Nucleus accumbens (tissue), 56 donors: ENCODE data around the gene LRRC75B.
A peak's percentile ranks its signal among the peaks of the same experiment; 100 is the strongest.

Source experiments
- DNase-seq, 56 donors: peaks; one replicate each; lab custom pipeline; 2025; lab: John Stamatoyannopoulos, UW

Gene LRRC75B

GRCh38 chr22:24587948-24588347 lies 4.9 kb downstream of the LRRC75B start:
- DNase-seq: no peak

GRCh38 chr22:24587251-24587650 lies 5.6 kb downstream of the LRRC75B start:
- DNase-seq: no peak

- no peak for DNase-seq
Measured at GRCh38 chr22:24585927-24586546, 6.8 kb downstream of the LRRC75B start.

GRCh38 chr22:24585461-24585860 lies 7.4 kb downstream of the LRRC75B start:
- no peak for DNase-seq

- no peak for DNase-seq
Measured at GRCh38 chr22:24584871-24585411, 7.9 kb downstream of the LRRC75B start.

- no peak for DNase-seq
Measured at GRCh38 chr22:24584166-24584790, 8.6 kb downstream of the LRRC75B start.

GRCh38 chr22:24583221-24584165 lies 9.4 kb downstream of the LRRC75B start:
- DNase-seq: peak in 2 of 56 donors; percentile 28

- DNase-seq: no peak
Measured at GRCh38 chr22:24582056-24582814, 10.6 kb downstream of the LRRC75B start.

- no peak for DNase-seq
Measured at GRCh38 chr22:24580276-24580675, 12.6 kb downstream of the LRRC75B start.

- no peak for DNase-seq
Measured at GRCh38 chr22:24579258-24579601, 13.6 kb downstream of the LRRC75B start.

- DNase-seq: no peak
Measured at GRCh38 chr22:24578355-24579257, 14.3 kb downstream of the LRRC75B start.

GRCh38 chr22:24576778-24577177 lies 16.1 kb downstream of the LRRC75B start:
- no peak for DNase-seq

GRCh38 chr22:24571266-24571665 lies 21.6 kb downstream of the LRRC75B start:
- no peak for DNase-seq

- no peak for DNase-seq
Measured at GRCh38 chr22:24567668-24568067, 25.2 kb downstream of the LRRC75B start.

- no peak for DNase-seq
Measured at GRCh38 chr22:24566899-24567511, 25.9 kb downstream of the LRRC75B start.

- DNase-seq: no peak
Measured at GRCh38 chr22:24565077-24565476, 27.8 kb downstream of the LRRC75B start.

GRCh38 chr22:24564376-24565058 lies 28.4 kb downstream of the LRRC75B start:
- DNase-seq: no peak

GRCh38 chr22:24563246-24563645 lies 29.6 kb downstream of the LRRC75B start:
- DNase-seq: no peak
